HCT116 (cell line): ENCODE data around the gene BSPRY. TPM values are rescaled to one million over a fixed set of nuclear protein-coding genes. Genes with fewer than 3 reads are reported as not detected.
A peak's percentile ranks its signal among the peaks of the same experiment; 100 is the strongest.

Experiments used
- ATAC-seq: fragments of 200-7000 bp; cut with Tn5 transposase; 2 replicates; pipeline ENCODE4 v1.9.1; 2020; ENCODE audit warnings: mild to moderate bottlenecking, moderate library complexity
- BruUV-seq: library from RNA; stranded (reverse); fragments of 400-500 nt; replicated peaks from 2 replicates; lab custom pipeline; 2021; lab: Mats Ljungman, UMichigan
- CTCF ChIA-PET: fragments of 300-600 bp; sonication (Branson Sonifier 250); formaldehyde crosslinking; loops from one replicate; lab custom pipeline; 2021; ENCODE audit warnings: antibody characterized with exemption; lab: Charles Lee
- POLR2A ChIA-PET: fragments of 300-600, 350-600 bp; sonication (Branson Sonifier 250); formaldehyde crosslinking; loops from one replicate; lab custom pipeline; 2021; ENCODE audit warnings: antibody characterized with exemption; lab: Charles Lee
- RAD21 ChIA-PET, 2 experiments: fragments of 300-600 bp; sonication (Branson Sonifier 250); formaldehyde crosslinking; loops; one replicate each; lab custom pipeline; 2023; ENCODE audit warnings: low total read pairs in 2 of 2; ENCODE audit not compliant: uncharacterized antibody in 2 of 2, unreplicated experiment in 2 of 2, low non-redundant PET in 1 of 2; lab: Charles Lee
- DNase-seq: peaks from one replicate; pipeline ENCODE4 v3.0.0-alpha.2; 2010; ENCODE audit warnings: low read depth, low spot score
- H2AFZ ChIP-seq: fragments of 200-600 bp; shearing (Covaris generic), sonication (generic); 2 replicates; pipeline ENCODE4 v1.6.1; 2017; ENCODE audit warnings: low read depth, mixed run types, mixed read lengths, antibody characterized with exemption, low read length; ENCODE audit not compliant: poor library complexity, severe bottlenecking
- H3K27ac ChIP-seq: 2 replicates; pipeline ENCODE4 v1.5.1; 2012; ENCODE audit warnings: low read depth, low read length
- H3K27me3 ChIP-seq: fragments of 200-600 bp; sonication (generic); 2 replicates; pipeline ENCODE4 v1.6.1; 2016; ENCODE audit warnings: mixed run types, low read length, mixed read lengths; ENCODE audit not compliant: insufficient read depth
- H3K36me3 ChIP-seq, 2 experiments: fragments of 200-500 bp in 1 of 2; fragments of 200-600 bp in 1 of 2; sonication (Bioruptor generic) in 1 of 2; sonication (generic) in 1 of 2; 2 replicates each; pipeline versions ENCODE4 v1.5.1 to v1.6.1; 2014 to 2016; ENCODE audit warnings: low read length in 2 of 2, inconsistent platforms in 1 of 2, mixed read lengths in 1 of 2, mixed run types in 1 of 2; ENCODE audit not compliant: insufficient read depth in 2 of 2, control insufficient read depth in 1 of 2
- H3K4me1 ChIP-seq, 2 experiments: fragments of 200-600 bp in 1 of 2; sonication (generic) in 1 of 2; 2 replicates each; pipeline versions ENCODE4 v1.5.1 to v1.6.1; 2012 to 2017; ENCODE audit warnings: low read length in 2 of 2, inconsistent platforms in 1 of 2, mild to moderate bottlenecking in 1 of 2, mixed read lengths in 1 of 2, mixed run types in 1 of 2, moderate library complexity in 1 of 2; ENCODE audit not compliant: insufficient read depth in 2 of 2, control insufficient read depth in 1 of 2
- H3K4me2 ChIP-seq: fragments of 200-600 bp; sonication (generic); 2 replicates; pipeline ENCODE4 v1.6.1; 2017; ENCODE audit warnings: mixed run types, low read length, mixed read lengths
- H3K4me3 ChIP-seq, 2 experiments: fragments of 200-600 bp in 1 of 2; sonication (generic) in 1 of 2; replicated peaks in 1 of 2; 2 replicates each; pipeline ENCODE4 v1.5.1; 2011 to 2016; ENCODE audit warnings: low read length in 2 of 2, control low read depth in 1 of 2, low read depth in 1 of 2, mild to moderate bottlenecking in 1 of 2, mixed read lengths in 1 of 2, mixed run types in 1 of 2
- H3K79me2 ChIP-seq: fragments of 200-600 bp; sonication (generic); 2 replicates; pipeline ENCODE4 v1.6.1; 2017; ENCODE audit warnings: mild to moderate bottlenecking, mixed run types, low read length, moderate library complexity, mixed read lengths; ENCODE audit not compliant: insufficient read depth
- H3K9ac ChIP-seq: fragments of 200-600 bp; sonication (generic); 2 replicates; pipeline ENCODE4 v1.6.1; 2016; ENCODE audit warnings: low read length, mixed read lengths
- H3K9me2 ChIP-seq: fragments of 200-600 bp; sonication (generic), shearing (Covaris generic); 2 replicates; pipeline ENCODE4 v1.6.1; 2017; ENCODE audit warnings: mixed run types, mild to moderate bottlenecking, moderate library complexity; ENCODE audit not compliant: insufficient read depth
- H3K9me3 ChIP-seq, 2 experiments: fragments of 200-500 bp in 1 of 2; fragments of 200-600 bp in 1 of 2; sonication (Bioruptor generic) in 1 of 2; sonication (generic) in 1 of 2; 2 replicates each; pipeline ENCODE4 v1.6.1; 2014 to 2017; ENCODE audit warnings: low read length in 2 of 2, mixed read lengths in 2 of 2, inconsistent platforms in 1 of 2, low read depth in 1 of 2, mild to moderate bottlenecking in 1 of 2, mixed run types in 1 of 2, moderate library complexity in 1 of 2; ENCODE audit not compliant: control insufficient read depth in 1 of 2, insufficient read depth in 1 of 2
- H4K20me1 ChIP-seq: fragments of 200-600 bp; sonication (generic), shearing (Covaris generic); 2 replicates; pipeline ENCODE4 v1.6.1; 2017; ENCODE audit warnings: mixed run types, mild to moderate bottlenecking, moderate library complexity; ENCODE audit not compliant: insufficient read depth
- CBX3 ChIP-seq: IDR thresholded peaks from 2 replicates; pipeline ENCODE4 v1.6.1; 2012; ENCODE audit warnings: low read depth
- CEBPB ChIP-seq: IDR thresholded peaks from 2 replicates; pipeline ENCODE4 v1.6.1; 2012; ENCODE audit warnings: low read depth
- EGR1 ChIP-seq: IDR thresholded peaks from 2 replicates; pipeline ENCODE4 v1.6.1; 2012; ENCODE audit warnings: low read depth
- EZH2phosphoT487 ChIP-seq: fragments of 200-600 bp; IDR thresholded peaks from 2 replicates; pipeline ENCODE4 v1.6.1; 2018; ENCODE audit warnings: antibody characterized with exemption, borderline replicate concordance
- SRF ChIP-seq: IDR thresholded peaks from 2 replicates; pipeline ENCODE4 v1.6.1; 2012; ENCODE audit warnings: low read depth
- intact Hi-C: fragments of 100-400 bp; cut with micrococcal nuclease; formaldehyde crosslinking; loops from 2 replicates; pipeline ENCODE4 v1.10.0; 2022
- total RNA-seq: library from RNA; stranded (reverse); gene quantifications from one replicate; pipeline ENCODE4 v1.2.1, GENCODE V29; 2021; ENCODE audit not compliant: unreplicated experiment
- TF ChIP-seq, protein P1 (sequence below): IDR thresholded peaks from 2 replicates; pipeline ENCODE4 v1.6.1; 2012

Gene BSPRY
- total RNA-seq, 1 experiment from 2014 or later = 22.7 TPM

DNA sequence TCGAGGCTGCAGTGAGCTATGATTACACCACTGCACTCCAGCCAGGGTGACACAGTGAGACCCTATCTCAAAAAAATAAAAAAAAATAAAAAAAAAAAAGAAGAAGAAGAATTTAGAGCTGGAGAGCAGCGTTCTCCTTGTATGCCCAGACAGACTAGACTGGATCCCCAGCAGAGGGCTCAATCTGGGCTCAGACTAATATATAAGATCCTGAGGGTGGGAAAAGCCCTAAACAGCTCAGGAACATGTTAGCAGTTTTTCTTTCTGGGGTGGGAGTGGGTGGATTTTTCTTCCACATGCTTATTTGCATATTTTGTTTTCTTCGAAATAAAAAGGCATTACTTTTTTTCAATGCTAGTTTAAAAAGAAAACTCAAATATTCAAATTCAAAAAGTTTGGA, 904 bp upstream of the BSPRY start:
- Histone ChIP-seq H3K9me3 (no peaks in the 10 kb centered on the region), H4K20me1 (no peaks in the 10 kb centered on the region), H3K27ac (no peak overlapping the region), H3K9me2 (no peaks in the 10 kb centered on the region), H3K27me3 (no peaks in the 10 kb centered on the region), H3K36me3 (no peaks in the 10 kb centered on the region), H3K79me2 (peaks cover 22% of the 10 kb centered on the region), H3K9ac (no peak overlapping the region), H3K4me2 (no peak overlapping the region), H3K4me3 (no peak overlapping the region), H2AFZ (peak overlapping the region; percentile 99), H3K4me1 (peaks cover 3 to 34% of the 10 kb centered on the region in 2 experiments; a peak in 3 of 4 replicates)
- ChIA-PET POLR2A (interaction anchor here (1.0 kb wide), 1 partner anchor 62 kb away, joined by 3 read pairs; the partner anchor contains the start of genes C9orf43 and POLE3), RAD21 (no interaction called here), CTCF (no interaction called here)
- DNase-seq (no peak), ATAC-seq (no peak)
- intact Hi-C loops = no loop called here
- TF ChIP-seq EZH2phosphoT487 (no peak), CBX3 (no peak), CEBPB (no peak)
- TF ChIP-seq, protein P1, sequence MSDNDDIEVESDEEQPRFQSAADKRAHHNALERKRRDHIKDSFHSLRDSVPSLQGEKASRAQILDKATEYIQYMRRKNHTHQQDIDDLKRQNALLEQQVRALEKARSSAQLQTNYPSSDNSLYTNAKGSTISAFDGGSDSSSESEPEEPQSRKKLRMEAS = no peak
- BruUV-seq = no TSS peak

DNA sequence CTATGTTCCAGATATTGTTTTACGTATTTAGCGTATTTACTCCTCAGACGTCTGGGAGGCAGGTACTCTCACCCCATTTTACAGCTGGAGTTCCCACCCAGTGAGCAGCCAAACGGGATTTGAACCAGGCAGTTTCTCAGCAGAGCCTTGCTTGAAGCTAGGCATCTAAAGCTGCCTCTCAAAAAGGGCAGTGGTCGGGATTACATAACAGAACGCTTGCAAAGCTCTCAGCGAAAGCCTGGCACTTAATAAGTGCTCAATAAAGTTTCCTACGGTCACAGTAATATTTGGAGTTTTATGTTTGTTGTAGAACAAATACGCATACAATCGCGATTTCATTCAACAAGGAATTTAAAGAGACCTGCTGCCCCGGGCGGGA, 286 bp upstream of the BSPRY start:
- no peaks in the 10 kb centered on the region for H3K9me3 ChIP-seq
- peak; percentile 3; the same call in 1 of the 2 replicates for ATAC-seq
- H3K9me2 ChIP-seq = no peaks in the 10 kb centered on the region
- peak overlapping the region; percentile 99 for H2AFZ ChIP-seq
- CTCF ChIA-PET = no interaction called here
- no peaks in the 10 kb centered on the region for H3K27me3 ChIP-seq
- RAD21 ChIA-PET = interaction anchor here in 1 of 2 experiments (0.6 kb wide), 1 partner anchor 749 kb away, joined by 6 read pairs; no protein-coding TSS in a partner anchor
- H3K36me3 ChIP-seq = no peaks in the 10 kb centered on the region
- BruUV-seq = no TSS peak
- peaks cover 22% of the 10 kb centered on the region for H3K79me2 ChIP-seq
- no peak overlapping the region for H3K27ac ChIP-seq
- peak overlapping the region; percentile 98 for H3K4me2 ChIP-seq
- intact Hi-C loops = no loop called here
- no peak for TF ChIP-seq EGR1
- no peak for TF ChIP-seq SRF
- H3K4me1 ChIP-seq = peaks cover 3 to 34% of the 10 kb centered on the region in 2 experiments; a peak in 3 of 4 replicates
- peak overlapping the region; percentile 64 to 72 for H3K4me3 ChIP-seq
- peak overlapping the region; percentile 31; the same call in 1 of the 2 replicates for H3K9ac ChIP-seq
- no peaks in the 10 kb centered on the region for H4K20me1 ChIP-seq
- POLR2A ChIA-PET = interaction anchor here (1.8 kb wide), 1 partner anchor 9 kb away, joined by 13 read pairs; the partner anchor contains the start of gene WDR31
- DNase-seq = no peak
